ENCODE data around the gene MGARP. TPM values are rescaled to one million over a fixed set of nuclear protein-coding genes. Genes with fewer than 3 reads are reported as not detected.

MGARP gene
- total and polyA plus RNA-seq, 9 of the 15 experiments (the other 6 are each of a cell fraction or from before 2014, with no cell fraction given) = 0.11 to 0.45 (median 0.23) TPM; not detected in 4

DNA sequence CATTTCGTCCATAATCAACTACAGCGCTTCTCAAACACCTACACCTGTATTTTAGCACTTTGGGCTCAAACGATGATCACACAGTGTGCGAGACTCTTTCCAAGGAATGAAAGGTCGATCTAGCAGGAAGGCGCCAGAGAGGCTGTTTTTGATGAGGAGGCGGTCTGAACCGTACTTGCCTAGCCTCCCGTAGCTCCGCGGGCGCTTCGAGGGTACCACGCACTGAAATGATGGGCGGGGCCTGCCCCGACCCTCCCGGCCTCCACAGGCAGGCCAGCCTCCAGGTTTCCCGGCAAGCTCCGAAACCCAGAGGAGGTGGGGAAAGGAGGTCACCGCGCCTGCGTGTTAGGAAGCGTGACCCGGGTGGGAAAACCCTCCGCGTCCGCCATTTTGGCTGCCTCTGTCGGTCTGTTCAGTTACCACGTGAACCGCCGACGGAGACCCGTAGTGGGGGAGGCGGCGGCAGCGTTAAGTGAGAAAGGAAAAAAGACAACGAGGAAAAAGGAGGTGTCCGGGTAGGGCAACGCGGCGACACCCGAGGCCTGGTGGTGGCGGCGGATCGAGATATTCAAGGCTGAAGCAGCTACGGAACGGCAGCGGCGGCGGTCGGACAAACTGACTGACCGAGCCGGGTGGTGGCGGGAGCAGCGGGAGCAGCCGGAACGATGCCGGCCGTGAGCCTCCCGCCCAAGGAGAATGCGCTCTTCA, 21.2 kb upstream of the MGARP start, which contains the start of gene NAA15 (continued):
- TF ChIP-seq, protein P1, sequence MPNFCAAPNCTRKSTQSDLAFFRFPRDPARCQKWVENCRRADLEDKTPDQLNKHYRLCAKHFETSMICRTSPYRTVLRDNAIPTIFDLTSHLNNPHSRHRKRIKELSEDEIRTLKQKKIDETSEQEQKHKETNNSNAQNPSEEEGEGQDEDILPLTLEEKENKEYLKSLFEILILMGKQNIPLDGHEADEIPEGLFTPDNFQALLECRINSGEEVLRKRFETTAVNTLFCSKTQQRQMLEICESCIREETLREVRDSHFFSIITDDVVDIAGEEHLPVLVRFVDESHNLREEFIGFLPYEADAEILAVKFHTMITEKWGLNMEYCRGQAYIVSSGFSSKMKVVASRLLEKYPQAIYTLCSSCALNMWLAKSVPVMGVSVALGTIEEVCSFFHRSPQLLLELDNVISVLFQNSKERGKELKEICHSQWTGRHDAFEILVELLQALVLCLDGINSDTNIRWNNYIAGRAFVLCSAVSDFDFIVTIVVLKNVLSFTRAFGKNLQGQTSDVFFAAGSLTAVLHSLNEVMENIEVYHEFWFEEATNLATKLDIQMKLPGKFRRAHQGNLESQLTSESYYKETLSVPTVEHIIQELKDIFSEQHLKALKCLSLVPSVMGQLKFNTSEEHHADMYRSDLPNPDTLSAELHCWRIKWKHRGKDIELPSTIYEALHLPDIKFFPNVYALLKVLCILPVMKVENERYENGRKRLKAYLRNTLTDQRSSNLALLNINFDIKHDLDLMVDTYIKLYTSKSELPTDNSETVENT (CRISPR knock-in tag; IDR thresholded peaks at IDR 0.05) = peak; percentile 54; the same call in 1 of the 2 replicates
- TF ChIP-seq PHF8 (IDR thresholded peaks at IDR 0.05; ENCODE audit: borderline replicate concordance, low read length) (peak; percentile 70; the same call in 1 of the 2 replicates), ZBTB7A (IDR thresholded peaks at IDR 0.05; ENCODE audit: borderline replicate concordance, control insufficient read depth, low read depth, low read length) (peak; percentile 77; the same call in 1 of the 2 replicates), RAD21 (CRISPR knock-in tag; conservative IDR thresholded peaks at IDR 0.05 in 1 of 2, IDR thresholded peaks at IDR 0.05 in 1 of 2) (no peak), RBM17 (IDR thresholded peaks at IDR 0.05; ENCODE audit: borderline replicate concordance, low read depth, low read length) (no peak), TAF9B (IDR thresholded peaks at IDR 0.05; ENCODE audit: partially characterized antibody) (peak; percentile 77), NRF1 (conservative IDR thresholded peaks at IDR 0.05 in 1 of 2, IDR thresholded peaks at IDR 0.05 in 1 of 2) (peak; percentile 93 to 94), SMAD1 (IDR thresholded peaks at IDR 0.05; ENCODE audit: low read depth, low read length, partially characterized antibody) (peak; percentile 13), TFAM (CRISPR knock-in tag; conservative IDR thresholded peaks at IDR 0.05) (no peak), RCOR1 (IDR thresholded peaks at IDR 0.05; ENCODE audit: borderline replicate concordance in 1 of 2, low read depth in 2 of 2, low read length in 2 of 2) (peak in 1 of 2 experiments; percentile 21; a peak in 1 of 4 replicates), FOXA3 (CRISPR knock-in tag; conservative IDR thresholded peaks at IDR 0.05 in 1 of 2, IDR thresholded peaks at IDR 0.05 in 1 of 2) (0 out of 4 replicates have a peak, but pooled peaks of 1 of the 2 experiments have one; percentile 13), TRIM28 (IDR thresholded peaks at IDR 0.05) (no peak)
- TF ChIP-seq, protein P2, sequence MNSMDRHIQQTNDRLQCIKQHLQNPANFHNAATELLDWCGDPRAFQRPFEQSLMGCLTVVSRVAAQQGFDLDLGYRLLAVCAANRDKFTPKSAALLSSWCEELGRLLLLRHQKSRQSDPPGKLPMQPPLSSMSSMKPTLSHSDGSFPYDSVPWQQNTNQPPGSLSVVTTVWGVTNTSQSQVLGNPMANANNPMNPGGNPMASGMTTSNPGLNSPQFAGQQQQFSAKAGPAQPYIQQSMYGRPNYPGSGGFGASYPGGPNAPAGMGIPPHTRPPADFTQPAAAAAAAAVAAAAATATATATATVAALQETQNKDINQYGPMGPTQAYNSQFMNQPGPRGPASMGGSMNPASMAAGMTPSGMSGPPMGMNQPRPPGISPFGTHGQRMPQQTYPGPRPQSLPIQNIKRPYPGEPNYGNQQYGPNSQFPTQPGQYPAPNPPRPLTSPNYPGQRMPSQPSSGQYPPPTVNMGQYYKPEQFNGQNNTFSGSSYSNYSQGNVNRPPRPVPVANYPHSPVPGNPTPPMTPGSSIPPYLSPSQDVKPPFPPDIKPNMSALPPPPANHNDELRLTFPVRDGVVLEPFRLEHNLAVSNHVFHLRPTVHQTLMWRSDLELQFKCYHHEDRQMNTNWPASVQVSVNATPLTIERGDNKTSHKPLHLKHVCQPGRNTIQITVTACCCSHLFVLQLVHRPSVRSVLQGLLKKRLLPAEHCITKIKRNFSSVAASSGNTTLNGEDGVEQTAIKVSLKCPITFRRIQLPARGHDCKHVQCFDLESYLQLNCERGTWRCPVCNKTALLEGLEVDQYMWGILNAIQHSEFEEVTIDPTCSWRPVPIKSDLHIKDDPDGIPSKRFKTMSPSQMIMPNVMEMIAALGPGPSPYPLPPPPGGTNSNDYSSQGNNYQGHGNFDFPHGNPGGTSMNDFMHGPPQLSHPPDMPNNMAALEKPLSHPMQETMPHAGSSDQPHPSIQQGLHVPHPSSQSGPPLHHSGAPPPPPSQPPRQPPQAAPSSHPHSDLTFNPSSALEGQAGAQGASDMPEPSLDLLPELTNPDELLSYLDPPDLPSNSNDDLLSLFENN (IDR thresholded peaks at IDR 0.05; ENCODE audit: low read depth in 2 of 2, low read length in 2 of 2) = peak in 1 of 2 experiments; percentile 27; a peak in 1 of 4 replicates
- TF ChIP-seq, protein P3, sequence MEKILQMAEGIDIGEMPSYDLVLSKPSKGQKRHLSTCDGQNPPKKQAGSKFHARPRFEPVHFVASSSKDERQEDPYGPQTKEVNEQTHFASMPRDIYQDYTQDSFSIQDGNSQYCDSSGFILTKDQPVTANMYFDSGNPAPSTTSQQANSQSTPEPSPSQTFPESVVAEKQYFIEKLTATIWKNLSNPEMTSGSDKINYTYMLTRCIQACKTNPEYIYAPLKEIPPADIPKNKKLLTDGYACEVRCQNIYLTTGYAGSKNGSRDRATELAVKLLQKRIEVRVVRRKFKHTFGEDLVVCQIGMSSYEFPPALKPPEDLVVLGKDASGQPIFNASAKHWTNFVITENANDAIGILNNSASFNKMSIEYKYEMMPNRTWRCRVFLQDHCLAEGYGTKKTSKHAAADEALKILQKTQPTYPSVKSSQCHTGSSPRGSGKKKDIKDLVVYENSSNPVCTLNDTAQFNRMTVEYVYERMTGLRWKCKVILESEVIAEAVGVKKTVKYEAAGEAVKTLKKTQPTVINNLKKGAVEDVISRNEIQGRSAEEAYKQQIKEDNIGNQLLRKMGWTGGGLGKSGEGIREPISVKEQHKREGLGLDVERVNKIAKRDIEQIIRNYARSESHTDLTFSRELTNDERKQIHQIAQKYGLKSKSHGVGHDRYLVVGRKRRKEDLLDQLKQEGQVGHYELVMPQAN (IDR thresholded peaks at IDR 0.05; ENCODE audit: borderline replicate concordance) = peak; percentile 98
- TF ChIP-seq, protein P4, sequence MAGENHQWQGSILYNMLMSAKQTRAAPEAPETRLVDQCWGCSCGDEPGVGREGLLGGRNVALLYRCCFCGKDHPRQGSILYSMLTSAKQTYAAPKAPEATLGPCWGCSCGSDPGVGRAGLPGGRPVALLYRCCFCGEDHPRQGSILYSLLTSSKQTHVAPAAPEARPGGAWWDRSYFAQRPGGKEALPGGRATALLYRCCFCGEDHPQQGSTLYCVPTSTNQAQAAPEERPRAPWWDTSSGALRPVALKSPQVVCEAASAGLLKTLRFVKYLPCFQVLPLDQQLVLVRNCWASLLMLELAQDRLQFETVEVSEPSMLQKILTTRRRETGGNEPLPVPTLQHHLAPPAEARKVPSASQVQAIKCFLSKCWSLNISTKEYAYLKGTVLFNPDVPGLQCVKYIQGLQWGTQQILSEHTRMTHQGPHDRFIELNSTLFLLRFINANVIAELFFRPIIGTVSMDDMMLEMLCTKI (IDR thresholded peaks at IDR 0.05; ENCODE audit: partially characterized antibody) = no peak

All from K562 (cell line).